HG03354 (cell line): Measurements from ENCODE around the gene NPHS1.
A peak's percentile ranks its signal among the peaks of the same experiment; 100 is the strongest.
"Not testable (repeated sequence)": the region's sequence is repeated elsewhere in the genome, so short reads cannot be mapped to it uniquely, and the experiment has no call there.

Experiments
- ATAC-seq: cut with Tn5 transposase; IDR thresholded peaks from one replicate; pipeline ENCODE4 v1.9.1; 2021; ENCODE audit warnings: mild to moderate bottlenecking; ENCODE audit not compliant: unreplicated experiment, poor library complexity, severe bottlenecking

NPHS1 gene

GRCh38 chr19:35879068-35879467, 26.8 kb upstream of the NPHS1 start:
- ATAC-seq = no peak

GRCh38 chr19:35874392-35874930, 22.2 kb upstream of the NPHS1 start:
- no peak for ATAC-seq

GRCh38 chr19:35872180-35872579, 19.9 kb upstream of the NPHS1 start:
- no peak for ATAC-seq

GRCh38 chr19:35871611-35872010, 19.3 kb upstream of the NPHS1 start:
- no peak for ATAC-seq

GRCh38 chr19:35870798-35871197, 18.5 kb upstream of the NPHS1 start:
- no peak for ATAC-seq

- not testable (repeated sequence) for ATAC-seq
Measured at GRCh38 chr19:35870124-35870736, 17.9 kb upstream of the NPHS1 start.

- peak; percentile 67 for ATAC-seq
Measured at GRCh38 chr19:35869327-35870123, 17.2 kb upstream of the NPHS1 start.

GRCh38 chr19:35868823-35869326, 16.6 kb upstream of the NPHS1 start:
- no peak for ATAC-seq

- ATAC-seq = no peak
Measured at GRCh38 chr19:35868172-35868822, 16.0 kb upstream of the NPHS1 start, which contains the start of gene APLP1. TSS of gene APLP1 (plus strand) at chr19:35868574. CDS start at chr19:35868637, 63 bp downstream.

GRCh38 chr19:35863018-35863417, 10.7 kb upstream of the NPHS1 start:
- ATAC-seq = no peak

- no peak for ATAC-seq
Measured at GRCh38 chr19:35862528-35862927, 10.2 kb upstream of the NPHS1 start.

- ATAC-seq = no peak
Measured at GRCh38 chr19:35861640-35862160, 9.4 kb upstream of the NPHS1 start.

- no peak for ATAC-seq
Measured at GRCh38 chr19:35860818-35861639, 8.7 kb upstream of the NPHS1 start.

- ATAC-seq = no peak
Measured at GRCh38 chr19:35860436-35860817, 8.1 kb upstream of the NPHS1 start.

GRCh38 chr19:35859414-35859813, 7.1 kb upstream of the NPHS1 start:
- ATAC-seq = no peak

GRCh38 chr19:35858311-35858710, 6.0 kb upstream of the NPHS1 start:
- no peak for ATAC-seq

- ATAC-seq = no peak
Measured at GRCh38 chr19:35856546-35857149, 4.3 kb upstream of the NPHS1 start, which contains the start of gene KIRREL2. TSS of gene KIRREL2 (plus strand) at chr19:35856911. CDS start at chr19:35857120, 209 bp downstream.

GRCh38 chr19:35853038-35853756, 893 bp upstream of the NPHS1 start:
- ATAC-seq = no peak
